Natural killer cell (primary cell): ENCODE data around the gene RUVBL1. TPM values are rescaled to one million over a fixed set of nuclear protein-coding genes. Genes with fewer than 3 reads are reported as not detected.
"Not testable (repeated sequence)": the region's sequence is repeated elsewhere in the genome, so short reads cannot be mapped to it uniquely, and the experiment has no call there.

Source experiments
- ATAC-seq, 3 donors: fragments of 150-1000 bp in 2 of 3; fragments of 200-7000 bp in 1 of 3; cut with Tn5 transposase; 1 replicate in 1 of 3; 2 replicates in 2 of 3; pipeline ENCODE4 v1.10.0; 2021; ENCODE audit warnings: mild to moderate bottlenecking in 2 of 3, moderate library complexity in 2 of 3
- DNase-seq, 2 donors: peaks; one replicate each; pipeline versions ENCODE4 v3.0.0 to v3.0.0-alpha.2; 2013 to 2021; ENCODE audit warnings: mixed read lengths in 1 of 2
- H3K27ac ChIP-seq: one replicate; pipeline ENCODE4 v1.5.1; 2013; ENCODE audit warnings: mild to moderate bottlenecking, low read length
- H3K27me3 ChIP-seq: one replicate; pipeline ENCODE4 v1.6.1; 2013; ENCODE audit warnings: low read length; ENCODE audit not compliant: control insufficient read depth, insufficient read depth
- H3K36me3 ChIP-seq: one replicate; pipeline ENCODE4 v1.6.1; 2013; ENCODE audit warnings: low read length; ENCODE audit not compliant: control insufficient read depth, insufficient read depth
- H3K4me1 ChIP-seq: one replicate; pipeline ENCODE4 v1.6.1; 2013; ENCODE audit warnings: low read length; ENCODE audit not compliant: control insufficient read depth, insufficient read depth
- H3K4me3 ChIP-seq: one replicate; pipeline ENCODE4 v1.5.1; 2013; ENCODE audit warnings: low read length
- H3K9me3 ChIP-seq: one replicate; pipeline ENCODE4 v1.6.1; 2013; ENCODE audit warnings: low read length; ENCODE audit not compliant: control insufficient read depth, insufficient read depth
- H3K27ac Mint-ChIP-seq, 2 donors: one replicate each; pipeline ENCODE4 v1.8.0; 2022; ENCODE audit warnings: mild to moderate bottlenecking in 2 of 2, mixed read lengths in 2 of 2, moderate library complexity in 1 of 2
- H3K27me3 Mint-ChIP-seq, 2 donors: one replicate each; pipeline ENCODE4 v1.8.0; 2022; ENCODE audit warnings: low read depth in 2 of 2, mixed read lengths in 2 of 2
- H3K36me3 Mint-ChIP-seq: one replicate; pipeline ENCODE4 v1.8.0; 2022; ENCODE audit warnings: mixed read lengths
- H3K4me1 Mint-ChIP-seq, 2 donors: one replicate each; pipeline ENCODE4 v1.8.0; 2022; ENCODE audit warnings: mixed read lengths in 2 of 2
- H3K4me3 Mint-ChIP-seq: one replicate; pipeline ENCODE4 v1.8.0; 2022; ENCODE audit warnings: mild to moderate bottlenecking, moderate library complexity, mixed read lengths
- H3K9me3 Mint-ChIP-seq, 2 donors: one replicate each; pipeline ENCODE4 v1.8.0; 2022; ENCODE audit warnings: mixed read lengths in 2 of 2
- CTCF ChIP-seq: fragments of 200-600 bp; IDR thresholded peaks from one replicate; pipeline ENCODE4 v1.8.0; 2022; ENCODE audit warnings: antibody characterized with exemption
- WGBS: methylation state at CpG from one replicate; pipeline ENCODE4 v1.1.7; 2013; ENCODE audit warnings: missing lambda C conversion rate; ENCODE audit not compliant: insufficient coverage; 5-methylcytosine and 5-hydroxymethylcytosine counted together
- intact Hi-C: fragments of 100-400 bp; cut with micrococcal nuclease; formaldehyde crosslinking; loops from one replicate; pipeline ENCODE4 v1.14.2; 2022
- total RNA-seq, 4 donors: library from RNA; stranded (reverse); fragments of 120-200 nt in 1 of 4; gene quantifications; one replicate each; pipeline versions ENCODE4 v1.2.3 to v1.2.4, GENCODE V29; 2013 to 2022

Gene RUVBL1
- total RNA-seq, 3 donors from 2014 or later (not counting 1 experiment from before 2014, with no cell fraction given), result 11.9 to 18.5 (median 14.1) TPM

- peaks cover 4% of the 10 kb centered on the region for H3K4me1 ChIP-seq
- H3K4me3 ChIP-seq, result no peak overlapping the region
- no peaks in the 10 kb centered on the region for H3K27me3 ChIP-seq
- H3K9me3 ChIP-seq, result no peaks in the 10 kb centered on the region
- ATAC-seq, result no peak
- intact Hi-C loops, result no loop called here
- Mint-ChIP-seq H3K36me3 (no peaks in the 10 kb centered on the region), H3K4me3 (no peak overlapping the region), H3K4me1 (peaks cover 31 to 66% of the 10 kb centered on the region in 2 donors), H3K27ac (no peak overlapping the region), H3K27me3 (no peaks in the 10 kb centered on the region), H3K9me3 (no peaks in the 10 kb centered on the region)
- DNase-seq, result no peak
- no peak for TF ChIP-seq CTCF
- H3K36me3 ChIP-seq, result no peaks in the 10 kb centered on the region
- no peak overlapping the region for H3K27ac ChIP-seq
- 67% methylated on average over 5 of the region's 5 CpGs for WGBS
Measured at GRCh38 chr3:128163432-128163831, 39.8 kb upstream of the RUVBL1 start.

- Histone ChIP-seq H3K4me1 (no peaks in the 10 kb centered on the region), H3K36me3 (no peaks in the 10 kb centered on the region), H3K4me3 (no peak overlapping the region), H3K27ac (no peak overlapping the region), H3K27me3 (no peaks in the 10 kb centered on the region), H3K9me3 (no peaks in the 10 kb centered on the region)
- Mint-ChIP-seq H3K4me3 (no peak overlapping the region), H3K27me3 (no peaks in the 10 kb centered on the region), H3K36me3 (no peaks in the 10 kb centered on the region), H3K9me3 (no peaks in the 10 kb centered on the region), H3K27ac (no peak overlapping the region), H3K4me1 (peaks cover 20 to 56% of the 10 kb centered on the region in 2 donors)
- intact Hi-C loops, result no loop called here
- no peak for DNase-seq
- ATAC-seq, result no peak
- no peak for TF ChIP-seq CTCF
- 60% methylated on average over 1 of the region's 5 CpGs for WGBS
Measured at GRCh38 chr3:128160661-128161060, 37.0 kb upstream of the RUVBL1 start.

GRCh38 chr3:128155616-128156360 is 32.2 kb upstream of the RUVBL1 start:
- intact Hi-C loops, result no loop called here
- Histone ChIP-seq H3K4me1 (peaks cover 16% of the 10 kb centered on the region), H3K27ac (no peak overlapping the region), H3K4me3 (no peak overlapping the region), H3K36me3 (no peaks in the 10 kb centered on the region), H3K27me3 (no peaks in the 10 kb centered on the region), H3K9me3 (no peaks in the 10 kb centered on the region)
- peaks cover 20 to 36% of the 10 kb centered on the region in 2 donors for H3K4me1 Mint-ChIP-seq
- no peaks in the 10 kb centered on the region for H3K36me3 Mint-ChIP-seq
- TF ChIP-seq CTCF, result no peak
- WGBS, result 98% methylated on average over 3 of the region's 3 CpGs
- no peak overlapping the region for H3K4me3 Mint-ChIP-seq
- no peak overlapping the region for H3K27ac Mint-ChIP-seq
- H3K27me3 Mint-ChIP-seq, result no peaks in the 10 kb centered on the region
- ATAC-seq (no peak), DNase-seq (no peak)
- peaks cover 0 to 2% of the 10 kb centered on the region in 2 donors for H3K9me3 Mint-ChIP-seq

- H3K27me3 ChIP-seq, H3K9me3 Mint-ChIP-seq, H3K9me3 ChIP-seq, H3K27ac ChIP-seq, H3K36me3 ChIP-seq, H3K4me3 ChIP-seq, DNase-seq, H3K27me3 Mint-ChIP-seq, H3K36me3 Mint-ChIP-seq, ATAC-seq: not testable (repeated sequence)
- peaks cover 16% of the 10 kb centered on the region for H3K4me1 ChIP-seq
- 92% methylated on average over 16 of the region's 16 CpGs for WGBS
- intact Hi-C loops, result loop anchor here (5.0 kb wide), 1 partner anchor 102 kb away; the partner anchor contains the start of gene SEC61A1
- H3K4me1 Mint-ChIP-seq, result peaks cover 20 to 25% of the 10 kb centered on the region in 2 donors
- peak overlapping the region; percentile 86 for H3K4me3 Mint-ChIP-seq
- peak overlapping the region; percentile 82 to 86 for H3K27ac Mint-ChIP-seq
Measured at GRCh38 chr3:128154354-128154753, 30.7 kb upstream of the RUVBL1 start.
